SU-DHL-6 (cell line): ENCODE data around the gene UBR4.

Experiments
- H2AFZ ChIP-seq: fragments of 200-600 bp; sonication (generic); 2 replicates; pipeline ENCODE4 v1.6.1; 2014; ENCODE audit warnings: low read depth, mild to moderate bottlenecking, moderate library complexity, mixed read lengths, antibody characterized with exemption, low read length; ENCODE audit not compliant: severe bottlenecking
- H3F3A ChIP-seq: fragments of 200-600 bp; shearing (Covaris generic); 2 replicates; pipeline ENCODE4 v1.6.0; 2016; ENCODE audit warnings: antibody characterized with exemption, mild to moderate bottlenecking; ENCODE audit not compliant: insufficient read depth
- H3K27ac ChIP-seq: fragments of 200-600 bp; sonication (generic); 2 replicates; pipeline ENCODE4 v1.5.1; 2016; ENCODE audit warnings: low read depth, mild to moderate bottlenecking, low read length, moderate library complexity, mixed read lengths
- H3K27me3 ChIP-seq: fragments of 200-600 bp; sonication (generic), shearing (Covaris generic); 2 replicates; pipeline ENCODE4 v1.6.0; 2014; ENCODE audit warnings: mild to moderate bottlenecking, low read length
- H3K36me3 ChIP-seq: fragments of 200-600 bp; sonication (generic); 2 replicates; pipeline ENCODE4 v1.6.1; 2014; ENCODE audit warnings: mild to moderate bottlenecking, low read length, mixed read lengths
- H3K4me2 ChIP-seq: fragments of 300-600, 200-600 bp; shearing (Covaris generic), sonication (generic); 2 replicates; pipeline ENCODE4 v1.6.0; 2014; ENCODE audit warnings: low read length, low read depth, mild to moderate bottlenecking; ENCODE audit not compliant: poor library complexity, severe bottlenecking
- H3K4me3 ChIP-seq: fragments of 200-600 bp; sonication (generic); 2 replicates; pipeline ENCODE4 v1.5.1; 2014; ENCODE audit warnings: antibody characterized with exemption, low read length, mild to moderate bottlenecking, mixed read lengths; ENCODE audit not compliant: insufficient read depth, poor library complexity, severe bottlenecking
- H3K79me2 ChIP-seq: fragments of 200-600 bp; sonication (generic); 2 replicates; pipeline ENCODE4 v1.6.1; 2014; ENCODE audit warnings: mild to moderate bottlenecking, low read length, moderate library complexity; ENCODE audit not compliant: insufficient read depth
- H3K9ac ChIP-seq: fragments of 200-600 bp; sonication (generic); 2 replicates; pipeline ENCODE4 v1.7.0; 2014; ENCODE audit warnings: mild to moderate bottlenecking, low read length
- H3K9me2 ChIP-seq: fragments of 200-600 bp; sonication (generic); replicated peaks from 2 replicates; pipeline ENCODE4 v1.6.1; 2014; ENCODE audit warnings: low read length; ENCODE audit not compliant: insufficient read depth
- H3K9me3 ChIP-seq: fragments of 200-600 bp; sonication (generic); 2 replicates; pipeline ENCODE4 v1.6.1; 2014; ENCODE audit warnings: low read length, mixed read lengths; ENCODE audit not compliant: insufficient read depth
- H4K20me1 ChIP-seq: fragments of 200-600 bp; sonication (generic); 2 replicates; pipeline ENCODE4 v1.6.1; 2014; ENCODE audit warnings: low read depth, mild to moderate bottlenecking, antibody characterized with exemption, low read length, moderate library complexity, mixed read lengths
- EZH2phosphoT487 ChIP-seq: fragments of 200-600 bp; sonication (generic), shearing (Covaris generic); conservative IDR thresholded peaks from 2 replicates; pipeline ENCODE4 v1.6.1; 2018; ENCODE audit warnings: mild to moderate bottlenecking, antibody characterized with exemption, low read length, moderate library complexity, mixed read lengths
- TF ChIP-seq, protein P1 (sequence below): fragments of 200-600 bp; sonication (generic); IDR thresholded peaks from one replicate; pipeline ENCODE4 v1.5.1; 2017; ENCODE audit warnings: antibody characterized with exemption, mild to moderate bottlenecking, low read length, moderate library complexity; ENCODE audit not compliant: insufficient read depth, poor library complexity, severe bottlenecking

UBR4 gene

GRCh38 chr1:19113697-19114092, 96.4 kb downstream of the UBR4 start:
- Histone ChIP-seq H3K9ac (no peak overlapping the region), H3K9me3 (no peaks in the 10 kb centered on the region), H4K20me1 (no peaks in the 10 kb centered on the region), H3K79me2 (no peaks in the 10 kb centered on the region), H3K9me2 (no peaks in the 10 kb centered on the region), H3K36me3 (peaks cover 22% of the 10 kb centered on the region; the same call in 1 of the 2 replicates), H3K4me2 (no peak overlapping the region), H3F3A (no peaks in the 10 kb centered on the region), H2AFZ (no peak overlapping the region), H3K4me3 (no peak overlapping the region), H3K27me3 (no peaks in the 10 kb centered on the region), H3K27ac (no peak overlapping the region)
- no peak for TF ChIP-seq EZH2phosphoT487
- TF ChIP-seq, protein P1, sequence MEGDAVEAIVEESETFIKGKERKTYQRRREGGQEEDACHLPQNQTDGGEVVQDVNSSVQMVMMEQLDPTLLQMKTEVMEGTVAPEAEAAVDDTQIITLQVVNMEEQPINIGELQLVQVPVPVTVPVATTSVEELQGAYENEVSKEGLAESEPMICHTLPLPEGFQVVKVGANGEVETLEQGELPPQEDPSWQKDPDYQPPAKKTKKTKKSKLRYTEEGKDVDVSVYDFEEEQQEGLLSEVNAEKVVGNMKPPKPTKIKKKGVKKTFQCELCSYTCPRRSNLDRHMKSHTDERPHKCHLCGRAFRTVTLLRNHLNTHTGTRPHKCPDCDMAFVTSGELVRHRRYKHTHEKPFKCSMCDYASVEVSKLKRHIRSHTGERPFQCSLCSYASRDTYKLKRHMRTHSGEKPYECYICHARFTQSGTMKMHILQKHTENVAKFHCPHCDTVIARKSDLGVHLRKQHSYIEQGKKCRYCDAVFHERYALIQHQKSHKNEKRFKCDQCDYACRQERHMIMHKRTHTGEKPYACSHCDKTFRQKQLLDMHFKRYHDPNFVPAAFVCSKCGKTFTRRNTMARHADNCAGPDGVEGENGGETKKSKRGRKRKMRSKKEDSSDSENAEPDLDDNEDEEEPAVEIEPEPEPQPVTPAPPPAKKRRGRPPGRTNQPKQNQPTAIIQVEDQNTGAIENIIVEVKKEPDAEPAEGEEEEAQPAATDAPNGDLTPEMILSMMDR: no peak

DNA sequence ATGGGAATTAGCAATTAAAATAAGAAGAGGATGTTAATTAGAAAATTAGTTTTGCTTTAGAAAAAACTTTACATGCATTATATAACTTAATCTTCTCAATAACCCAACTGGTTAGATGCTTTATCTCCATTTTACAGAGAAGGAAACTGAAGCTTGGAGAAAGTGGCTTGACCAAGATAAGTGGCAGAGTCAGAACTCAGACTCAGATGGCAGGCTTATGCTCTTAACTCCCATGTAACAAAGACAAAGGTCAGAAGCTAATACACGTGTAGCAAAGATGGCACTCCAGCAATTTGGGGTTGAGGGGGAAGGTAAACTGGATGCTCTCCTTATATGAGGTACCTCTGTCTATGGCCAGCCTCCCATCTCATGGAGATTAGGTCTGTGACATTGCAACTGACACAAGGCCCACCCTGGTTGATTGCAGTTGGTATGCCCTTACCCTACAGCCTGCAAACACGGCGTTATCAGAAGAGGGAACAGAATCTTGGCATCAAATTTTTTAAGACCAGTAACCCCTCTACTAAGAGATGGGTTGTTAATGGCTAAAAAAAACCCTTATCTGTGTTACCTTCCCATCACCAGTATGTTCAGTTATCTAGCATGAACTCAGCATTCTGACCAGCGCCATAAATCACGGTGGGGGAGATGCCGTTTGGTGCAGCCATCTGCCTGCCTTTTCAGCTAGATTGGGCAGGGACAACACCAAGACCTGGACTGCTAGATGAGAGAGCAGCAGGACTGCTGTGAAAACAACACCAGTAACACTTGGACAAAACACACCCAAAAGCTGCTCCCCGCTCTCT, 97.0 kb downstream of the UBR4 start:
- Histone ChIP-seq H3K4me2 (no peak overlapping the region), H3K9me2 (no peaks in the 10 kb centered on the region), H4K20me1 (no peaks in the 10 kb centered on the region), H3K9me3 (no peaks in the 10 kb centered on the region), H3K27me3 (no peaks in the 10 kb centered on the region), H3F3A (no peaks in the 10 kb centered on the region), H3K79me2 (no peaks in the 10 kb centered on the region), H3K36me3 (peaks cover 24% of the 10 kb centered on the region), H3K4me3 (no peak overlapping the region), H2AFZ (no peak overlapping the region), H3K9ac (no peak overlapping the region), H3K27ac (no peak overlapping the region)
- TF ChIP-seq EZH2phosphoT487: no peak
- TF ChIP-seq, protein P1: no peak

GRCh38 chr1:19110257-19110927, 99.7 kb downstream of the UBR4 start:
- Histone ChIP-seq H3K9ac (no peak overlapping the region), H3K79me2 (no peaks in the 10 kb centered on the region), H3K36me3 (peaks cover 16% of the 10 kb centered on the region), H3K9me3 (no peaks in the 10 kb centered on the region), H3K27ac (no peak overlapping the region), H2AFZ (no peak overlapping the region), H3K9me2 (no peaks in the 10 kb centered on the region), H3K27me3 (no peaks in the 10 kb centered on the region), H3F3A (no peaks in the 10 kb centered on the region), H4K20me1 (no peaks in the 10 kb centered on the region), H3K4me3 (no peak overlapping the region), H3K4me2 (no peak overlapping the region)
- TF ChIP-seq, protein P1: no peak
- TF ChIP-seq EZH2phosphoT487: no peak
